HG02610 (cell line): ENCODE data around the gene CD1B.
"Not testable (repeated sequence)": the region's sequence is repeated elsewhere in the genome, so short reads cannot be mapped to it uniquely, and the experiment has no call there.

Experiments
- ATAC-seq: cut with Tn5 transposase; IDR thresholded peaks from one replicate; pipeline ENCODE4 v1.9.1; 2021; ENCODE audit warnings: mild to moderate bottlenecking, moderate library complexity; ENCODE audit not compliant: unreplicated experiment

The CD1B gene

GRCh38 chr1:158329300-158329699, 2.0 kb downstream of the CD1B start:
- ATAC-seq = no peak

- ATAC-seq = no peak
Observed at GRCh38 chr1:158328426-158328825, 2.9 kb downstream of the CD1B start.

DNA sequence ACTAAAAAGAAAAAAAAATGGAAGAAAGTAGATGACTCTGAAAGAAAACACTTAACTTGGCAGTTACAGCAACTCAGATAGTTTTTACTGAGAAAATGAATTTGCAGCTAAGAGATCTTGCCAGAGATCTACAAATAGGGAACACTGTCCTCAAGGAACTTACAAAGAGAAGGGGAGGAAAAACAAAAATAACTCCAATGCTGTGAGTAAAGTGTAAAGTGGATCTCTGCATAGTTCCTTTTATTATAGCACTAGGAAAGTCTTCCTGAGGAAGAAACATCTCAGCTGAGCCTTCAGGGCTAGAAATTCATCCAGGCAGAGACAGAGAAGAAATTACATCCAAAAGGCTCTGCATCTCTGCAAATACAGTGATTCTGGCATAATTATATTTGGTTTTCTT, 3.9 kb downstream of the CD1B start:
- no peak for ATAC-seq

DNA sequence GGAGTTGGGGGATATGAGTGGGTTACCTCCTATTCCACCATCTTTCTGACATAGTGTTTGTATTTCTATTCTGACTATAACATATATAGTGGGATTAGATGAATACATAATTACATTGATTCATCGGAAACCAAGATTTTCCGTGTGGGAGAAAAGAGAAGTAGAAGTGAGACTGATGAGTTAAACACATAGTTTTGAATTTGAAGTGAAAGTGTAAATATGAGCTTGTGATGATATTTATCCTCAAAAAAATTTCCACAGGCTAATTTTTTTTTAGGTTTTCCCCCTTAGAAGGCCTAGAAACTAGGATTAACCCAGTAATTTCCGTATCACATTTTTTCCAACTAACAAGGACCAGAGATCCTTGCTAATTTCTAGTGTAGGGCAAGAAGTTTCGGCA, 6.9 kb downstream of the CD1B start:
- ATAC-seq = no peak

- ATAC-seq = no peak
Observed at GRCh38 chr1:158323866-158324265, 7.5 kb downstream of the CD1B start.

DNA sequence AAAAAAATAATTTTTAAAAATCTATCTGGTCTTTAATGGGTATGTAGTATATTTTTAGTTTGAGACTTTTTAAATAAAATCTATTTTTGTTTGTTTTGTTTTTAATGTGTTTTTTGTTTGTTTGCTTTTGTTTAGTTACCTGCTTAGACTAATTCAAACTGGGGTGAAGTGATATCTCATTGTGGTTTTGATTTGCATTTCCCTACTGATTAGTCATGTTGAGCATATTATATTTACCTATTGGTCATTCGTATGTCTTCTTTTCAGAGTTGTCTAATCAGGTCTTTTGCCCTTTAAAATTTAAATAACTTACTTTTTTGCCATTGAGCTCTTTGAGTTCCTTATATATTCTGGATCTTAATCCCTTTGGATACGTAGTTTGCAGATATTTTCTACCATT, 20.3 kb downstream of the CD1B start:
- ATAC-seq = peak; percentile 70

GRCh38 chr1:158310623-158311022, 20.7 kb downstream of the CD1B start:
- ATAC-seq = peak; percentile 70

DNA sequence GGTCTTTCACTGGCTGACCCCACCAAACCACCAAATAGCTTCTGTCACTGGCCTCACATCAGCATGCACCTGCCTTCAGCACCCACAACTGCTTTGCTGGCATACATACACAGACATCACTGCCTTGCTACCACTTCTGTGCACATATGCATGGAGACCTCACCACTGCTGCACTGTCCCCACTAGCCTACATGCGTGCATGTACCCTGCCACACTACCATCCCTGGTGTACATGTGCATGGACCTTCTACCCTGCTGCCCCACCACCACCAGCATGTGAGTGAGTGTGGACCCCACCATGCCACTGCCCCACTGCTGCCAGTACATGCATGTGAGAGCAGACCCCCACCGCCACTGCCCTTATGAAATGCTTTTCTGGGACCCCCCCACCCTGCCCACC, 35.5 kb downstream of the CD1B start:
- ATAC-seq = no peak

DNA sequence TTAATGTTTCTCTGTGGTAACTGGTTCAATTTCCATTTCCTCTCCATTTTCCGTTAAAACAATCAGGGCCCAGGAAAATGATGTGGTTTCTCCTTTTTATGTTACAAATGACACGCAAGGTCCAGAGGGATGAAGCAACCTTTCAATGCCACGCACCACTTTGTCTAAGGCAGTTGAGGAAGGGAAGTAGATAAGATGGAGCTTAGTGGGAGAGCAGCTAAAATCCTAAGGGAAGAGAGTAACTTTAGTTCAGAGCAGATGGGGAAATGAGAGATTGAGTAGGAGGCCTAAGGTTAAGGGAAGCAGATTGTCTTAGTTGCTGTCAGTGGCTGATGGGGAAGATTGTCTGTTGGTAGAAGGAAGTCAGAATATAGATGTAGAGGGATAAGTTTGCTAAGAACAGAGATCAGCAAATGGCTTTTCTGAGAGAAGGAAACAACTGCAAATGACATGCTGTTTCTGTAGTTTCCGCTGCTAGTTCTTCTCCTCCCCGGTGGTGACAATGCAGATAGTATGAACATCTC, 40.9 kb downstream of the CD1B start:
- ATAC-seq = no peak

DNA sequence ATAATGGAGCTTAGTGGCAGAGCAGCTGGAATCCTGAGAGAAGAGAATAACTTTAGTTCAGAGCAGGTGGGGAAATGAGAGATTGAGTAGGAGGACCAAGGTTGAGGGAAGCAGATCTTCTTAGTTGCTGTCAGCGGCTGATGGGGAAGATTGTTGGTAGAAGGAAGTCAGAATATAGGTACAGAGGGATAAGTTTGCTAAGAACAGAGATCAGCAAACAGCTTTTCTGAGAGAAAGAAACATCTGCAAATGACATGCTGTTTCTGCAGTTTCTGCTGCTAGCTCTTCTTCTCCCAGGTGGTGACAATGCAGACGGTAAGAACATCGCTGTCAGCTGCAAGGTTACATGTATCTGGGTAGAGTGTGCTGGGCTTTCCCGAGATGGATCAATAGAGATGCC, 41.5 kb downstream of the CD1B start, which contains the start of gene CD1C:
Gene CD1C, plus strand, starts transcription at position 113 of the 400 bp plus-strand sequence. Its CDS starts 142 bp downstream, at position 255.
- no peak for ATAC-seq

- ATAC-seq = peak; percentile 19
Observed at GRCh38 chr1:158286941-158287346, 44.4 kb downstream of the CD1B start.

DNA sequence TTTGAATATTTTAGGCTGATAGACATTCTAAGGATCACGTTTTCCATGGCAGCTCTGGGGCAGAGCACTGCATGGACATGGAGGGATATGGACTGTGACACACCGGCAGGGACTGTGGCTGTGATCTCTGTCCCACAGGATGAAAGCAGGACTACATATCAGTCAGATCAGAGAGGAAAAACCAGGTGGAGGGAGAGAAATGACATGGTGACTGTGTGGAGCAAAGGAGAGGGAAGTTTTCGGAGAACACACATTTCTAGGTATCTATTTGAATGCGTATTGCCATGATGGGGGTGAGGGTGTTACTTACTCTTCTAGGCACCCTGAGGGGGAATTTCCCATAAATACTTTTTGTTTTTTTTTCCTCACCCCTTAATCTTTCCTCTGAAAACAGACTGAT, 44.8 kb downstream of the CD1B start:
- ATAC-seq = peak; percentile 41

GRCh38 chr1:158285756-158286241, 45.5 kb downstream of the CD1B start:
- peak; percentile 57 for ATAC-seq

- peak; percentile 62 for ATAC-seq
Observed at GRCh38 chr1:158283965-158284364, 47.4 kb downstream of the CD1B start.

- ATAC-seq = not testable (repeated sequence)
Observed at GRCh38 chr1:158282421-158282820, 48.9 kb downstream of the CD1B start.
